Measurements from ENCODE around the gene EMC10. TPM values are rescaled to one million over a fixed set of nuclear protein-coding genes. Genes with fewer than 3 reads are reported as not detected.
"Not testable (repeated sequence)": the region's sequence is repeated elsewhere in the genome, so short reads cannot be mapped to it uniquely, and the experiment has no call there.

EMC10 gene
- total RNA-seq, 1 experiment from 2014 or later = 108 TPM

DNA sequence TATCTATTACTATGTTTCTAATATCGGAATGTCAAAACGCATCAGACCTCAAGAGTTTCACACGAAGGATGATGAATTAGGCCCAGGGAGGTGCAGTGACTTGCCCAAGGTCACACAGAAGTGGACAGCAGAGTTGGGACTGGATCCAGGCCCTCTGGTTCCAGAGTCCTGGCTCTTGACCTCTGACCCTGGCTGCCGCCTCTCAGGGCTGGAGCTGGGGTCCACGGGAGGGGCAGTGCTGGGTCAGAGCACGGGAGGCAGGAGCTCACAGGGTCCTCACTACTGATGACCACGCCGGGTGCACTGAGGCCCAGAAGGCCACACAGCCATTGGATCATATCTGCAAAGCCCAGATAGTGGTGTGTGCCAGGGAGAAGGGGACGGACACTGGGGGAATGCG lies 46.6 kb downstream of the EMC10 start:
- Histone ChIP-seq H3K9me3 (ENCODE audit: low read depth, low read length, poor library complexity, severe bottlenecking) (no peaks in the 10 kb centered on the region), H3K36me3 (ENCODE audit: insufficient read depth, low read length, poor library complexity, severe bottlenecking) (no peaks in the 10 kb centered on the region), H3K27ac (ENCODE audit: low read depth, low read length, poor library complexity, severe bottlenecking) (no peak overlapping the region), H3K4me3 (ENCODE audit: low read depth, low read length, poor library complexity, severe bottlenecking) (no peak overlapping the region), H3K4me1 (ENCODE audit: insufficient read depth, low read length, poor library complexity, severe bottlenecking) (no peaks in the 10 kb centered on the region), H3K27me3 (replicated peaks; ENCODE audit: insufficient read depth, low read depth, low read length, poor library complexity) (no peaks in the 10 kb centered on the region)
- no peak for TF ChIP-seq EZH2 (IDR thresholded peaks at IDR 0.05; ENCODE audit: borderline replicate concordance, low read depth, low read length, poor library complexity, severe bottlenecking)
- TF ChIP-seq, protein P1, sequence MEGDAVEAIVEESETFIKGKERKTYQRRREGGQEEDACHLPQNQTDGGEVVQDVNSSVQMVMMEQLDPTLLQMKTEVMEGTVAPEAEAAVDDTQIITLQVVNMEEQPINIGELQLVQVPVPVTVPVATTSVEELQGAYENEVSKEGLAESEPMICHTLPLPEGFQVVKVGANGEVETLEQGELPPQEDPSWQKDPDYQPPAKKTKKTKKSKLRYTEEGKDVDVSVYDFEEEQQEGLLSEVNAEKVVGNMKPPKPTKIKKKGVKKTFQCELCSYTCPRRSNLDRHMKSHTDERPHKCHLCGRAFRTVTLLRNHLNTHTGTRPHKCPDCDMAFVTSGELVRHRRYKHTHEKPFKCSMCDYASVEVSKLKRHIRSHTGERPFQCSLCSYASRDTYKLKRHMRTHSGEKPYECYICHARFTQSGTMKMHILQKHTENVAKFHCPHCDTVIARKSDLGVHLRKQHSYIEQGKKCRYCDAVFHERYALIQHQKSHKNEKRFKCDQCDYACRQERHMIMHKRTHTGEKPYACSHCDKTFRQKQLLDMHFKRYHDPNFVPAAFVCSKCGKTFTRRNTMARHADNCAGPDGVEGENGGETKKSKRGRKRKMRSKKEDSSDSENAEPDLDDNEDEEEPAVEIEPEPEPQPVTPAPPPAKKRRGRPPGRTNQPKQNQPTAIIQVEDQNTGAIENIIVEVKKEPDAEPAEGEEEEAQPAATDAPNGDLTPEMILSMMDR (conservative IDR thresholded peaks at IDR 0.05; ENCODE audit: low read depth, low read length) = no peak
- ChIA-PET CTCF (no interaction called here), POLR2A (ENCODE audit: low non-redundant PET) (no interaction called here)
- intact Hi-C loops (cut with micrococcal nuclease; ENCODE audit: unreplicated experiment) = no loop called here
- no peak for DNase-seq (ENCODE audit: low spot score)
- BruUV-seq (replicated peaks) = no TSS peak

DNA sequence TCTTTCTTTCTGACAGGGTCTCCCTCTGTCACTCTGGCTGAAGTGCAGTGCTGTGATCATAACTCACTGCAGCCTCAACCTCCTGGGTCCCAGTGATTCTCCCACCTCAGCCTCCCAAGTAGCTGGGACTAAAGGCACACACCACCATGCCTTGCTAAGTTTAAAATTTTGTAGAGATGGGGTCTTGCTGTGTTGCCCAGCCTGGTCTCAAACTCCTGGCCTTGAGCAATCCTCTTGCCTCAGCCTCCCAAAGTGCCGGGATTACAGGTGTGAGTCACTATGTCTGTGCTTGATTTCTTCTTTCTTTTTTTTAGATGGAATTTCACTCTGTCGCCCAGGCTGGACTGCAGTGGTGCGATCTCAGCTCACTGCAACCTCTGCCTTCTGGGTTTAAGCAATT lies 51.7 kb downstream of the EMC10 start:
- H3K9me3 ChIP-seq (ENCODE audit: low read depth, low read length, poor library complexity, severe bottlenecking); BruUV-seq (replicated peaks); POLR2A ChIA-PET (ENCODE audit: low non-redundant PET); intact Hi-C loops (cut with micrococcal nuclease; ENCODE audit: unreplicated experiment); H3K36me3 ChIP-seq (ENCODE audit: insufficient read depth, low read length, poor library complexity, severe bottlenecking); H3K27ac ChIP-seq (ENCODE audit: low read depth, low read length, poor library complexity, severe bottlenecking); H3K4me1 ChIP-seq (ENCODE audit: insufficient read depth, low read length, poor library complexity, severe bottlenecking); H3K4me3 ChIP-seq (ENCODE audit: low read depth, low read length, poor library complexity, severe bottlenecking); H3K27me3 ChIP-seq (replicated peaks; ENCODE audit: insufficient read depth, low read depth, low read length, poor library complexity); DNase-seq (ENCODE audit: low spot score): not testable (repeated sequence)
- CTCF ChIA-PET = interaction anchor here (1.4 kb wide), 1 partner anchor 10 kb away, joined by 6 read pairs; no protein-coding TSS in a partner anchor

DNA sequence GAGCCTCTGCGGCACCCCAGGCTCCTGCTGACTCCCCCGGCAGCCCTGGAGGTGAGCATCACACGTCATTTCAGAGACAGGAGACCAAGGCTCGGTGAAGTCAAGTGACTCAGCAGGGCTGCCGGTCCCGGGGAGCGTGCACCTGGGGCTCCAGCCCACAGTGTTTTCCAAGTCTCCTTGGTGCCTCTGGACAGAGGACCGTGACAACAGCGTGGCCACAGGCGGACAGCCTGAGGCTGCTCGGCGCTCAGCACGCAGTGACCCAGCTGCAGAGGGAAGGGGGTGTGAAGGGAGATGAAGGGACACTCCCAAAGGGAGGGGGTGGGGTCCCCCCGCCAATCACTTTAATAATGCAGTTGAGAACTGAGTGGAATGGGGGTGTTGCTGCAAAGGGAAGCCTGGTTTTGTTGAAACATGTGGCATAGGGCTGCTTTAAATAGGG lies 54.9 kb downstream of the EMC10 start:
- H3K27ac ChIP-seq (ENCODE audit: low read depth, low read length, poor library complexity, severe bottlenecking) = no peak overlapping the region
- BruUV-seq (replicated peaks) = no TSS peak
- H3K36me3 ChIP-seq (ENCODE audit: insufficient read depth, low read length, poor library complexity, severe bottlenecking) = no peaks in the 10 kb centered on the region
- peaks cover 14% of the 10 kb centered on the region for H3K9me3 ChIP-seq (ENCODE audit: low read depth, low read length, poor library complexity, severe bottlenecking)
- POLR2A ChIA-PET (ENCODE audit: low non-redundant PET) = no interaction called here
- TF ChIP-seq, protein P1 (conservative IDR thresholded peaks at IDR 0.05; ENCODE audit: low read depth, low read length) = no peak
- no peak for TF ChIP-seq EZH2 (IDR thresholded peaks at IDR 0.05; ENCODE audit: borderline replicate concordance, low read depth, low read length, poor library complexity, severe bottlenecking)
- intact Hi-C loops (cut with micrococcal nuclease; ENCODE audit: unreplicated experiment) = no loop called here
- no peaks in the 10 kb centered on the region for H3K4me1 ChIP-seq (ENCODE audit: insufficient read depth, low read length, poor library complexity, severe bottlenecking)
- H3K4me3 ChIP-seq (ENCODE audit: low read depth, low read length, poor library complexity, severe bottlenecking) = no peak overlapping the region
- CTCF ChIA-PET = no interaction called here
- no peak for DNase-seq (ENCODE audit: low spot score)
- H3K27me3 ChIP-seq (replicated peaks; ENCODE audit: insufficient read depth, low read depth, low read length, poor library complexity) = no peaks in the 10 kb centered on the region

DNA sequence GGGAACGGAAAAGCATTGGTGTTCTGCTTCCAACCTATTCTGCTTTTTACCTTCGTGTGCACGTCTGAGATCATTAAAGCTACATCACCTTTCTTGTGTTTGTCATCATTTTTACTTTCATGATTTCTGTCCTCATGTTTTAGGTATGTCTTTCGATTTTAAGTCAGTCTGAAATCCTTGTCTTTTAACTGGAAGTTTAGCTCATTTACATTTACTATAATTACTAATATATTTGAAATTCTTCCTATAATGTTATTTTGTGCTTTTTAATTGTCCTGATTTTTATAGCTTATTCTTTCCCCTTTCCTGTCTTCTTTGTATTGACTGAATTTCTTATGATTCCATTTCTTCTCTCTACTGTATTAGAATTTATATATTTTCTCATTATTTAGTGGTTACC lies 56.6 kb downstream of the EMC10 start:
- DNase-seq (ENCODE audit: low spot score) = no peak
- no peak overlapping the region for H3K4me3 ChIP-seq (ENCODE audit: low read depth, low read length, poor library complexity, severe bottlenecking)
- no peak for TF ChIP-seq EZH2 (IDR thresholded peaks at IDR 0.05; ENCODE audit: borderline replicate concordance, low read depth, low read length, poor library complexity, severe bottlenecking)
- TF ChIP-seq, protein P1 (conservative IDR thresholded peaks at IDR 0.05; ENCODE audit: low read depth, low read length) = no peak
- BruUV-seq (replicated peaks) = no TSS peak
- H3K27me3 ChIP-seq (replicated peaks; ENCODE audit: insufficient read depth, low read depth, low read length, poor library complexity) = no peaks in the 10 kb centered on the region
- POLR2A ChIA-PET (ENCODE audit: low non-redundant PET) = interaction anchor here (0.7 kb wide), 1 partner anchor 11 kb away, joined by 4 read pairs; no protein-coding TSS in a partner anchor
- H3K36me3 ChIP-seq (ENCODE audit: insufficient read depth, low read length, poor library complexity, severe bottlenecking) = no peaks in the 10 kb centered on the region
- no peak overlapping the region for H3K27ac ChIP-seq (ENCODE audit: low read depth, low read length, poor library complexity, severe bottlenecking)
- peaks cover 14% of the 10 kb centered on the region for H3K9me3 ChIP-seq (ENCODE audit: low read depth, low read length, poor library complexity, severe bottlenecking)
- CTCF ChIA-PET = no interaction called here
- intact Hi-C loops (cut with micrococcal nuclease; ENCODE audit: unreplicated experiment) = no loop called here
- no peaks in the 10 kb centered on the region for H3K4me1 ChIP-seq (ENCODE audit: insufficient read depth, low read length, poor library complexity, severe bottlenecking)
